H9 (cell line): ENCODE results near the gene FBLN1. TPM values are rescaled to one million over a fixed set of nuclear protein-coding genes. Genes with fewer than 3 reads are reported as not detected.

Experiments used
- DNase-seq: peaks from one replicate; pipeline ENCODE4 v3.0.0-alpha.2; 2017
- H2AFZ ChIP-seq: one replicate; pipeline ENCODE4 v1.6.1; 2013; ENCODE audit warnings: mild to moderate bottlenecking, low read length, control low read depth, moderate library complexity
- H2AK5ac ChIP-seq: 2 replicates; pipeline ENCODE4 v1.6.1; 2013; ENCODE audit warnings: low read length, control low read depth, mixed read lengths; ENCODE audit not compliant: insufficient read length
- H2BK120ac ChIP-seq: one replicate; pipeline ENCODE4 v1.6.1; 2013; ENCODE audit warnings: low read depth, mild to moderate bottlenecking, low read length, control low read depth, inconsistent platforms; ENCODE audit not compliant: poor library complexity, severe bottlenecking
- H2BK12ac ChIP-seq: 2 replicates; pipeline ENCODE4 v1.6.1; 2013; ENCODE audit warnings: low read length, control low read depth, mixed read lengths, low read depth; ENCODE audit not compliant: insufficient read length
- H2BK15ac ChIP-seq: 2 replicates; pipeline ENCODE4 v1.6.1; 2013; ENCODE audit warnings: low read depth, low read length, control low read depth
- H2BK20ac ChIP-seq: one replicate; pipeline ENCODE4 v1.6.1; 2013; ENCODE audit warnings: low read depth, mild to moderate bottlenecking, low read length, control low read depth, inconsistent platforms; ENCODE audit not compliant: poor library complexity, severe bottlenecking
- H2BK5ac ChIP-seq: 2 replicates; pipeline ENCODE4 v1.6.1; 2013; ENCODE audit warnings: low read length, control low read depth, mixed read lengths; ENCODE audit not compliant: insufficient read length
- H3K14ac ChIP-seq: 2 replicates; pipeline ENCODE4 v1.6.1; 2013; ENCODE audit warnings: low read length, control low read depth; ENCODE audit not compliant: insufficient read depth
- H3K18ac ChIP-seq: 2 replicates; pipeline ENCODE4 v1.6.1; 2013; ENCODE audit warnings: low read depth, mild to moderate bottlenecking, mixed read lengths, low read length, control low read depth; ENCODE audit not compliant: insufficient read length
- H3K23ac ChIP-seq: 2 replicates; pipeline ENCODE4 v1.6.1; 2013; ENCODE audit warnings: low read length, control low read depth, mixed read lengths, low read depth; ENCODE audit not compliant: insufficient read length
- H3K23me2 ChIP-seq: 2 replicates; pipeline ENCODE4 v1.6.1; 2013; ENCODE audit warnings: low read depth, mild to moderate bottlenecking, mixed read lengths, low read length, control low read depth; ENCODE audit not compliant: insufficient read length, poor library complexity, severe bottlenecking
- H3K27ac ChIP-seq: 2 replicates; pipeline ENCODE4 v1.5.1; 2013; ENCODE audit warnings: low read length, control low read depth, mixed read lengths, low read depth; ENCODE audit not compliant: insufficient read length
- H3K27me3 ChIP-seq: 2 replicates; pipeline ENCODE4 v1.6.1; 2013; ENCODE audit warnings: low read length, control low read depth, inconsistent platforms; ENCODE audit not compliant: insufficient read depth
- H3K4ac ChIP-seq: 2 replicates; pipeline ENCODE4 v1.6.1; 2013; ENCODE audit warnings: low read depth, mild to moderate bottlenecking, control low read depth, inconsistent platforms, low read length, moderate library complexity
- H3K4me1 ChIP-seq: 2 replicates; pipeline ENCODE4 v1.6.1; 2013; ENCODE audit warnings: low read length, control low read depth, inconsistent platforms; ENCODE audit not compliant: insufficient read depth
- H3K4me2 ChIP-seq: 2 replicates; pipeline ENCODE4 v1.6.1; 2013; ENCODE audit warnings: low read length, control low read depth, mixed read lengths; ENCODE audit not compliant: insufficient read length, insufficient read depth
- H3K56ac ChIP-seq: 2 replicates; pipeline ENCODE4 v1.6.1; 2013; ENCODE audit warnings: low read depth, mild to moderate bottlenecking, mixed read lengths, low read length, control low read depth; ENCODE audit not compliant: insufficient read length
- H3K79me1 ChIP-seq: 2 replicates; pipeline ENCODE4 v1.6.1; 2013; ENCODE audit warnings: low read depth, mild to moderate bottlenecking, moderate library complexity, low read length, control low read depth, inconsistent platforms; ENCODE audit not compliant: insufficient read depth, poor library complexity, severe bottlenecking
- H3K79me2 ChIP-seq: 2 replicates; pipeline ENCODE4 v1.6.1; 2013; ENCODE audit warnings: low read length, control low read depth, inconsistent platforms; ENCODE audit not compliant: insufficient read depth
- H3K9ac ChIP-seq: 2 replicates; pipeline ENCODE4 v1.6.1; 2013; ENCODE audit warnings: low read length, control low read depth, mixed read lengths; ENCODE audit not compliant: insufficient read length; ENCODE audit errors: extremely low read depth
- H3K9me3 ChIP-seq: one replicate; pipeline ENCODE4 v1.6.1; 2013; ENCODE audit warnings: low read depth, low read length, inconsistent platforms; ENCODE audit not compliant: control insufficient read depth
- H3T11ph ChIP-seq: one replicate; pipeline ENCODE4 v1.6.1; 2013; ENCODE audit warnings: mild to moderate bottlenecking, low read length, control low read depth, inconsistent platforms
- H4K20me1 ChIP-seq: one replicate; pipeline ENCODE4 v1.6.1; 2013; ENCODE audit not compliant: control insufficient read depth, insufficient read length, insufficient read depth
- H4K5ac ChIP-seq: 2 replicates; pipeline ENCODE4 v1.6.1; 2013; ENCODE audit warnings: low read depth, mild to moderate bottlenecking, mixed read lengths, low read length, control low read depth; ENCODE audit not compliant: insufficient read length
- H4K8ac ChIP-seq: replicated peaks from 2 replicates; pipeline ENCODE4 v1.6.1; 2013; ENCODE audit warnings: low read length, control low read depth, mixed read lengths, low read depth; ENCODE audit not compliant: insufficient read length
- H4K91ac ChIP-seq: 2 replicates; pipeline ENCODE4 v1.6.1; 2013; ENCODE audit warnings: low read depth, mild to moderate bottlenecking, moderate library complexity, mixed read lengths, low read length, control low read depth; ENCODE audit not compliant: insufficient read length
- H3K27ac Mint-ChIP-seq, 3 experiments: 2 replicates in 2 of 3; 3 replicates in 1 of 3; pipeline ENCODE4 v1.8.0; 2020 to 2021; ENCODE audit warnings: mixed read lengths in 3 of 3, mild to moderate bottlenecking in 1 of 3, moderate library complexity in 1 of 3
- H3K27me3 Mint-ChIP-seq: 2 replicates; pipeline ENCODE4 v1.8.0; 2021; ENCODE audit warnings: low read depth, mild to moderate bottlenecking, moderate library complexity, mixed read lengths
- H3K36me3 Mint-ChIP-seq, 3 experiments: 2 replicates in 2 of 3; 3 replicates in 1 of 3; pipeline ENCODE4 v1.8.0; 2020 to 2021; ENCODE audit warnings: low read depth in 3 of 3, mixed read lengths in 3 of 3; ENCODE audit not compliant: insufficient read depth in 1 of 3
- H3K4me1 Mint-ChIP-seq, 2 experiments: 2 replicates each; pipeline ENCODE4 v1.8.0; 2020; ENCODE audit warnings: mixed read lengths in 2 of 2
- H3K4me3 Mint-ChIP-seq, 2 experiments: 2 replicates in 1 of 2; 3 replicates in 1 of 2; pipeline ENCODE4 v1.8.0; 2020 to 2021; ENCODE audit warnings: mild to moderate bottlenecking in 2 of 2, mixed read lengths in 2 of 2, moderate library complexity in 1 of 2
- H3K9me3 Mint-ChIP-seq, 2 experiments: 2 replicates in 1 of 2; 3 replicates in 1 of 2; pipeline ENCODE4 v1.8.0; 2020; ENCODE audit warnings: mild to moderate bottlenecking in 2 of 2, mixed read lengths in 2 of 2, moderate library complexity in 1 of 2
- WGBS: extraction: QIAGEN DNeasy Blood & Tissue Kit; methylation state at CpG from one replicate; pipeline ENCODE4 v1.1.7; 2013; ENCODE audit warnings: missing lambda C conversion rate, low lambda C conversion rate, mixed read lengths; ENCODE audit not compliant: insufficient read length; ENCODE audit errors: extremely low coverage; 5-methylcytosine and 5-hydroxymethylcytosine counted together
- total RNA-seq: library from RNA; stranded (reverse); gene quantifications from 2 replicates; pipeline ENCODE4 v1.2.1, GENCODE V29; 2021
- TF ChIP-seq, protein P1 (sequence below): fragments of 200-600 bp; sonication (generic); conservative IDR thresholded peaks from 3 replicates; pipeline ENCODE4 v1.8.0; 2021; ENCODE audit warnings: antibody characterized with exemption, mild to moderate bottlenecking

The FBLN1 gene
- total RNA-seq, 1 experiment from 2014 or later: 140 TPM

DNA sequence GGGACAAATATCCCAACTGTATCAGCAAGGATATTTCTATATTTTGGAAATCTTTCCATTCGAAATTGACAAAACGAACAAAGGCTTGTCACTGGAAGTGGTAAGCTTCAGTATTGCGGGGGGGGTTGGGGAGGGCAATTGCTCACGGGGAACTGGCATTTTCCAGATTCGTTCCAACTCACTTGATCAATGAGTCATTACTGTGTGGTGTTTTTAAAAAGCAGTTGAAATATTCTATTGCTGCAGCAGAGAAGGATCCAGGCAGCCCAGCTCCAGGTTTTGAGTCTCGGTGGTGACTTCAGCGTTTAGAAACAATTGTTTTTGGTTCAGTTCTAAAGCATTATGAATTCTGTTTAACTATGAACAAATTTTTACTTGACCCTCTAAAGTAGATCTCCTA lies 33.8 kb upstream of the FBLN1 start:
- Histone ChIP-seq H3K18ac (no peak overlapping the region), H3K4me2 (no peak overlapping the region), H3K23ac (no peak overlapping the region), H3K9ac (no peak overlapping the region), H3T11ph (no peak overlapping the region), H4K5ac (no peak overlapping the region), H2AFZ (no peak overlapping the region), H2BK15ac (no peak overlapping the region), H2BK12ac (no peak overlapping the region), H3K56ac (no peak overlapping the region), H4K91ac (no peak overlapping the region), H2BK20ac (no peak overlapping the region), H4K8ac (no peak overlapping the region), H3K27me3 (no peaks in the 10 kb centered on the region), H2BK5ac (no peak overlapping the region), H3K79me1 (no peaks in the 10 kb centered on the region), H3K27ac (no peak overlapping the region), H3K9me3 (no peaks in the 10 kb centered on the region), H2BK120ac (no peak overlapping the region), H3K4me1 (peaks cover 4% of the 10 kb centered on the region; the same call in 1 of the 2 replicates), H4K20me1 (no peaks in the 10 kb centered on the region), H3K14ac (no peak overlapping the region), H3K4ac (no peak overlapping the region), H2AK5ac (no peak overlapping the region), H3K23me2 (no peaks in the 10 kb centered on the region), H3K79me2 (no peaks in the 10 kb centered on the region)
- no CpG with 5 or more reads among the region's 7 CpGs for WGBS
- H3K4me3 Mint-ChIP-seq: no peak overlapping the region
- H3K27me3 Mint-ChIP-seq: no peaks in the 10 kb centered on the region
- no peak for DNase-seq
- H3K4me1 Mint-ChIP-seq: peaks cover 36 to 38% of the 10 kb centered on the region in 2 experiments
- peaks cover 6 to 13% (median 9%) of the 10 kb centered on the region in 3 experiments; a peak in 6 of 7 replicates for H3K36me3 Mint-ChIP-seq
- H3K27ac Mint-ChIP-seq: no peak overlapping the region
- peaks cover 9 to 13% of the 10 kb centered on the region in 2 experiments for H3K9me3 Mint-ChIP-seq
- TF ChIP-seq, protein P1, sequence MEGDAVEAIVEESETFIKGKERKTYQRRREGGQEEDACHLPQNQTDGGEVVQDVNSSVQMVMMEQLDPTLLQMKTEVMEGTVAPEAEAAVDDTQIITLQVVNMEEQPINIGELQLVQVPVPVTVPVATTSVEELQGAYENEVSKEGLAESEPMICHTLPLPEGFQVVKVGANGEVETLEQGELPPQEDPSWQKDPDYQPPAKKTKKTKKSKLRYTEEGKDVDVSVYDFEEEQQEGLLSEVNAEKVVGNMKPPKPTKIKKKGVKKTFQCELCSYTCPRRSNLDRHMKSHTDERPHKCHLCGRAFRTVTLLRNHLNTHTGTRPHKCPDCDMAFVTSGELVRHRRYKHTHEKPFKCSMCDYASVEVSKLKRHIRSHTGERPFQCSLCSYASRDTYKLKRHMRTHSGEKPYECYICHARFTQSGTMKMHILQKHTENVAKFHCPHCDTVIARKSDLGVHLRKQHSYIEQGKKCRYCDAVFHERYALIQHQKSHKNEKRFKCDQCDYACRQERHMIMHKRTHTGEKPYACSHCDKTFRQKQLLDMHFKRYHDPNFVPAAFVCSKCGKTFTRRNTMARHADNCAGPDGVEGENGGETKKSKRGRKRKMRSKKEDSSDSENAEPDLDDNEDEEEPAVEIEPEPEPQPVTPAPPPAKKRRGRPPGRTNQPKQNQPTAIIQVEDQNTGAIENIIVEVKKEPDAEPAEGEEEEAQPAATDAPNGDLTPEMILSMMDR: no peak
